ENCODE measurements around the gene EMILIN3. TPM values are rescaled to one million over a fixed set of nuclear protein-coding genes. Genes with fewer than 3 reads are reported as not detected.

EMILIN3 gene
- total and polyA plus RNA-seq, 2 of the 8 experiments (the other 6 are each of a cell fraction or from before 2014, with no cell fraction given): 3.8 to 5.2 TPM

DNA sequence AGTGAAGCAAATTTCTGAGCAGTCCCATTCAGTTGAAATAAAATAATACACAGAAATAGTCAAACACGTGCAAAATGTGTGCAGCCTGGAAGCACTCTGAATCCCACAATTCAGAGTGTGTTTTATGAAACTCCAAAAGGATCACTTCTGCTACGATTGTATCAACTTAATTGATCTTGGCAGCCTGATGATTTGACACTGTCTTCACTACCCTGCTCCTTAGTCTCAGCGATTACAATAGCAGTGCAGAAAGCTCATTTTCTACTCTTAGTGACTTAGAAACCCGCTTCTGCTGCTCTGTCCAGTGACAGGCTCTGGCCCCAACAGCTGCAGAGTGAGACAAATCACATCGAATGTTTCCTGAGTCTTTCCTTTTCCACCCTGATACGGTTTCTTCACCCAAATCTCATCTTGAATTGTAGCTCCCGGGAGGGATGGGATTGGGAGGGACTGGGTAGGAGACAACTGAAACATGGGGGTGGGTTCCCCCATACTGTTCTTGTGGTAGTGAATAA is 16.2 kb upstream of the EMILIN3 start (continued):
- TF ChIP-seq CTCF (IDR thresholded peaks at IDR 0.05; ENCODE audit: control extremely low read depth in 1 of 3, insufficient read depth in 1 of 3, low read depth in 1 of 3, low read length in 3 of 3): no peak

Measured in H1 (cell line).